ENCODE measurements around the gene HOXA11. TPM values are rescaled to one million over a fixed set of nuclear protein-coding genes. Genes with fewer than 3 reads are reported as not detected.

Gene HOXA11
- polyA plus RNA-seq, 1 donor from 2014 or later = not detected

- Histone ChIP-seq H3K9me2 (ENCODE audit: insufficient read depth, low read length) (no peaks in the 10 kb centered on the region), H3K4me2 (ENCODE audit: low read length) (no peak overlapping the region), H3F3A (ENCODE audit: insufficient read depth, low read length, poor library complexity, severe bottlenecking) (no peaks in the 10 kb centered on the region), H3K79me2 (replicated peaks; ENCODE audit: insufficient read depth, low read length) (no peaks in the 10 kb centered on the region), H3K9ac (ENCODE audit: low read length) (no peak overlapping the region), H4K20me1 (ENCODE audit: insufficient read depth) (no peaks in the 10 kb centered on the region), H3K9me3 (ENCODE audit: low read length) (no peaks in the 10 kb centered on the region), H3K27me3 (ENCODE audit: insufficient read depth, low read depth, low read length) (peaks cover 93% of the 10 kb centered on the region), H3K27ac (ENCODE audit: low read length) (no peak overlapping the region), H2AFZ (ENCODE audit: low read depth, low read length) (no peak overlapping the region), H3K36me3 (ENCODE audit: insufficient read depth, low read length) (no peaks in the 10 kb centered on the region), H3K4me3 (ENCODE audit: low read length) (no peak overlapping the region)
- TF ChIP-seq CTCF (IDR thresholded peaks at IDR 0.05; ENCODE audit: poor library complexity, severe bottlenecking) (no peak), RAD21 (conservative IDR thresholded peaks at IDR 0.05) (no peak), EP300 (conservative IDR thresholded peaks at IDR 0.05; ENCODE audit: poor library complexity, severe bottlenecking) (no peak), POLR2AphosphoS5 (IDR thresholded peaks at IDR 0.05) (peak; percentile 9), TAF1 (IDR thresholded peaks at IDR 0.05; ENCODE audit: low read depth) (no peak)
Measured at GRCh38 chr7:27197137-27198042, 12.4 kb upstream of the HOXA11 start.

GRCh38 chr7:27196287-27196767 is 11.3 kb upstream of the HOXA11 start:
- Histone ChIP-seq H3K9ac (ENCODE audit: low read length) (no peak overlapping the region), H3K79me2 (replicated peaks; ENCODE audit: insufficient read depth, low read length) (no peaks in the 10 kb centered on the region), H3K27me3 (ENCODE audit: insufficient read depth, low read depth, low read length) (peaks cover 93% of the 10 kb centered on the region), H3K9me2 (ENCODE audit: insufficient read depth, low read length) (no peaks in the 10 kb centered on the region), H3K9me3 (ENCODE audit: low read length) (no peaks in the 10 kb centered on the region), H4K20me1 (ENCODE audit: insufficient read depth) (no peaks in the 10 kb centered on the region), H3K4me3 (ENCODE audit: low read length) (no peak overlapping the region), H3K27ac (ENCODE audit: low read length) (no peak overlapping the region), H3F3A (ENCODE audit: insufficient read depth, low read length, poor library complexity, severe bottlenecking) (no peaks in the 10 kb centered on the region), H3K4me2 (ENCODE audit: low read length) (no peak overlapping the region), H2AFZ (ENCODE audit: low read depth, low read length) (no peak overlapping the region), H3K36me3 (ENCODE audit: insufficient read depth, low read length) (no peaks in the 10 kb centered on the region)
- peak; percentile 94 for TF ChIP-seq CTCF (IDR thresholded peaks at IDR 0.05; ENCODE audit: poor library complexity, severe bottlenecking)
- no peak for TF ChIP-seq MXI1 (conservative IDR thresholded peaks at IDR 0.05; ENCODE audit: poor library complexity, severe bottlenecking)
- TF ChIP-seq SMC3 (conservative IDR thresholded peaks at IDR 0.05; ENCODE audit: poor library complexity) = peak; percentile 96
- no peak for TF ChIP-seq REST (IDR thresholded peaks at IDR 0.05; ENCODE audit: borderline replicate concordance)
- no peak for TF ChIP-seq TAF1 (IDR thresholded peaks at IDR 0.05; ENCODE audit: low read depth)
- TF ChIP-seq EZH2 (IDR thresholded peaks at IDR 0.05; ENCODE audit: borderline replicate concordance, insufficient read depth, low read length, poor library complexity, severe bottlenecking) = no peak
- TF ChIP-seq RAD21 (conservative IDR thresholded peaks at IDR 0.05) = peak; percentile 94
